ENCODE results near the gene BSND. TPM values are rescaled to one million over a fixed set of nuclear protein-coding genes. Genes with fewer than 3 reads are reported as not detected.
A peak's percentile ranks its signal among the peaks of the same experiment; 100 is the strongest.

The BSND gene
- total RNA-seq (not detected), polyA plus RNA-seq (ENCODE audit: insufficient read length in 2 of 2) (under 1 TPM in 1 of 2 donors, not detected in 1; 0.06 TPM)
- long read RNA-seq, donor 1, result 0 reads
- long read RNA-seq, donor 2, result 0 reads
- long read RNA-seq, donor 3, result 0 reads
- long read RNA-seq, donor 4, result 0 reads

DNA sequence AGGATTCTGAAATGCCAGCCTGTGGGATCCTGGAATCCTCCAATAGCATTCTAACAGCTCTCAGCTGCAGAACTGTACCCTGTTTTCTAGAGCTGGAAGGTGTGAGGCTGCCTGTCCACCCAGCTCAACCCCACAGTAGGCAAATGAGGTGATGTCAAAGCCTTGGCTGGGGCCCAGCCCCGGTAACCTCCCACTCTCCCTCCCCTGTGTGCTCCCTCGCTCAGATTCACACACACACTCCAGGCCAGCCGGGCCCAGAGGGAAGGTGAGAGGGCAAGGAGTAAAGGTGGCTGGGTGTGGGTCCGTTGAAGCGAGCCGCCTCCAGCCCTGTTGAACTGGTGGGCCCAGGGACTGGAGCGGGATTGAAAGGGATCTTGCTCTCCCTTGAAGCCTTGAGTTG, at the start of gene BSND:
Gene BSND (plus strand): TSS at position 257 of the 400 bp plus-strand sequence. CDS start 254 bp downstream, outside the sequence.
- H3K27me3 ChIP-seq (ENCODE audit: control insufficient read depth, insufficient read depth, low read length), result peaks cover 52% of the 10 kb centered on the region
- H3K27ac ChIP-seq (ENCODE audit: low read depth, low read length), result no peak within 1 kb of the TSS
- no peaks in the 10 kb centered on the region for H3K9me3 ChIP-seq (ENCODE audit: control insufficient read depth, insufficient read depth, low read length)
- 93% methylated on average over 4 of the region's 7 CpGs for WGBS (ENCODE audit: insufficient coverage)
- no peaks in the 10 kb centered on the region for H3K36me3 ChIP-seq (ENCODE audit: control insufficient read depth, insufficient read depth, low read length)
- DNase-seq (ENCODE audit: low read depth in 4 of 6, low spot score in 6 of 6), result no peak
- H3K4me1 ChIP-seq (ENCODE audit: control insufficient read depth, insufficient read depth, low read length), result peaks cover 11% of the 10 kb centered on the region
- no peak within 1 kb of the TSS for H3K4me3 ChIP-seq (ENCODE audit: low read depth, low read length)

DNA sequence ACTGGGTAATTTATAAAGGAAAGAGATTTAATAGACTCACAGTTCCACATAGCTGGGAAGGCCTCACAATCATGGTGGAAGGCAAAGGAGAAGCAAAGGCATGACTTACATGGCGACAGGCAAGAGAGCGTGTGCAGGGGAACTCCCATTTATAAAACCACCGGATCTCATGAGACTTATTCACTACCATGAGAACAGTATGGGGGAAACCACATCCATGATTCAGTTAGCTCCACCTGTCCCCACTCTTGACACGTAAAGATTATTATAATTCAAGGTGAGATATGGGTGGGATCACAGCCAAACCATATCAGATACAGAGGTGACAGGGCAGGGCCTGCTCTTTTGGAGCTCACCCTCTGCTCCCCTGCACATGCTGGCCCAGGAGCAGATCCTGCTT, 49.7 kb upstream of the BSND start:
- Histone ChIP-seq H3K27ac (ENCODE audit: low read depth, low read length) (no peak overlapping the region), H3K27me3 (ENCODE audit: control insufficient read depth, insufficient read depth, low read length) (no peaks in the 10 kb centered on the region), H3K4me1 (ENCODE audit: control insufficient read depth, insufficient read depth, low read length) (peaks cover 19% of the 10 kb centered on the region), H3K36me3 (ENCODE audit: control insufficient read depth, insufficient read depth, low read length) (no peaks in the 10 kb centered on the region), H3K9me3 (ENCODE audit: control insufficient read depth, insufficient read depth, low read length) (no peaks in the 10 kb centered on the region), H3K4me3 (ENCODE audit: low read depth, low read length) (no peak overlapping the region)
- DNase-seq (ENCODE audit: low read depth in 4 of 6, low spot score in 6 of 6), result no peak
- WGBS (ENCODE audit: insufficient coverage), result 100% methylated on average over 3 of the region's 4 CpGs

DNA sequence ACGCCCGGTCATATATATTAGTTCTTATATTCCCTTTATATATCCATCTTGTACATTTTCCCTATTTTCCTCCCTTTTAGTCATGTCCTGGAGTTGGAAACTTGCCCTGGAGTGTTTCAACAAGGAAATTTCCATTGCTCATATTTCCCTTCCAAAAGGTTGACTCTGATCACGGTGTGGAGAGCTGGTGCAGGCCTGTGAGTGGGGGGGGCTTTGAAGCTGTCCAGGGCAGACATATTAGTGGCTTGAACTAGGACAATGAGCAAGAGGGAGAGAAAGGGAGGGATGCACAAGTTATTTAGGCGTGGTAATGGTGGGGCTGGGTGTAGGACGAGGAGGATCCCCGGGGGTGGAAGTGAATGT, 48.7 kb upstream of the BSND start:
- peaks cover 19% of the 10 kb centered on the region for H3K4me1 ChIP-seq (ENCODE audit: control insufficient read depth, insufficient read depth, low read length)
- no peak overlapping the region for H3K4me3 ChIP-seq (ENCODE audit: low read depth, low read length)
- DNase-seq (ENCODE audit: low read depth in 4 of 6, low spot score in 6 of 6), result peak in 1 of 6 donors; percentile 28
- H3K27ac ChIP-seq (ENCODE audit: low read depth, low read length), result peak overlapping the region; percentile 82
- no peaks in the 10 kb centered on the region for H3K9me3 ChIP-seq (ENCODE audit: control insufficient read depth, insufficient read depth, low read length)
- H3K36me3 ChIP-seq (ENCODE audit: control insufficient read depth, insufficient read depth, low read length), result no peaks in the 10 kb centered on the region
- no peaks in the 10 kb centered on the region for H3K27me3 ChIP-seq (ENCODE audit: control insufficient read depth, insufficient read depth, low read length)
- 38% methylated on average over 3 of the region's 6 CpGs for WGBS (ENCODE audit: insufficient coverage)

DNA sequence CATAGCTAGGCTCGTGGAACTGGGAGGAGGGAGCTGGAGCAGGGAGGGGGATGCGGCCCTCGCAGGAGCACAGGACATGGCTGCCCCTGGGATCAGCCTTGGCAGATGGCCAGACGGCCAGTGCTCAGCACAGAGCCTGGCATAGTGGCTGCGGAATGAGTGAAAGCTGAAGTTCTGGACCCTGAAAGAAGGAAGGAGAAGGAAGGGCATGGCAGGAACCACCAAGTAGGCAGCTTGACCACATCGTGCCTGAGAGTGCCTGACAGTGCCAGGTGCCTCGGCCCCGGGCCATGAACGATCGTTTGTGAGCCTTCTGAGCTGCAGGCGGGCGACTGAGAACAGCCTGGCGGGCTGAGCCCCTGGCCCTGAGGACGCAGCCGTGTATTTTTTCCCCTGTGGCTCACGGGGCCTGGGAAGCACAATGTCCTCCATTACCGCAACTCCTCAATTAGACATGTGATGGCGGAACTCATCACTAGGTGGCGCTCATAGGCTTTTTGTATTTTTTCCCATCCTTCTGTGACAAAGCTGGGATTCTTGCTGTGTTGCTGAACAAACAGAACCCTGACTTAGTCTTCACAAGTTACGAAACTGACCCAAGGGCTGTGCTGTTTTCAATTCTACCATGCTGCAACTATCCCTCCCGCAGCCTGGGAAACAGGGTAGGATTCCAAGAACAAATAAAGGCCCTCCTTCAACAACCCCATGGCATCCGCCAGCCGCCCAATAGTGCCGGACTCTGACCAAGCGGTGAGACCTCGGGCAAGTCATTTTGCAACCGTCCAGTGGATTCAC, 48.2 kb upstream of the BSND start:
- peak; percentile 80 to 96 (median 88) for DNase-seq (ENCODE audit: low read depth in 4 of 6, low spot score in 6 of 6)
- Histone ChIP-seq H3K27ac (ENCODE audit: low read depth, low read length) (peak overlapping the region; percentile 82), H3K4me1 (ENCODE audit: control insufficient read depth, insufficient read depth, low read length) (peaks cover 14% of the 10 kb centered on the region), H3K36me3 (ENCODE audit: control insufficient read depth, insufficient read depth, low read length) (no peaks in the 10 kb centered on the region), H3K27me3 (ENCODE audit: control insufficient read depth, insufficient read depth, low read length) (no peaks in the 10 kb centered on the region), H3K4me3 (ENCODE audit: low read depth, low read length) (no peak overlapping the region), H3K9me3 (ENCODE audit: control insufficient read depth, insufficient read depth, low read length) (no peaks in the 10 kb centered on the region)
- 14% methylated on average over 23 of the region's 27 CpGs for WGBS (ENCODE audit: insufficient coverage)

DNA sequence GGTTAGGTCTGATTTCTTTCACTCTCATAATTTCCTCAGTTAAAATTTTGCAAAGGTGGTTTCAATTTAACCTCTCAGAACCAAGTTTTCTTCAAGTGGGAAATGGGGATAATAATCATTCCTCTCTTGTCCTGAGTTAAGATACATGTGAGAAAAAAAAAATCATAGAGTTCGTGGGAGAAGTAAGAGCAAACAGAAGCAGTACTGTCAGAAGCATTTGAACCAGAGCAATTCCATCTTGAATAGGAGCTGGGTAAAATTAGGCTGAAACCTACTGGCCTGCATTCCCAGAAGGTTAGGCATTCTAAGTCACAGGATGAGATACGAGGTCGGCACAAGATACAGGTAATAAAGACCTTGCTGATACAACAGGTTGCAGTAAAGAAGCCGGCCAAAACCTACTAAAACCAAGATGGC, 46.9 kb upstream of the BSND start:
- 93% methylated on average over 3 of the region's 4 CpGs for WGBS (ENCODE audit: insufficient coverage)
- no peak overlapping the region for H3K4me3 ChIP-seq (ENCODE audit: low read depth, low read length)

DNA sequence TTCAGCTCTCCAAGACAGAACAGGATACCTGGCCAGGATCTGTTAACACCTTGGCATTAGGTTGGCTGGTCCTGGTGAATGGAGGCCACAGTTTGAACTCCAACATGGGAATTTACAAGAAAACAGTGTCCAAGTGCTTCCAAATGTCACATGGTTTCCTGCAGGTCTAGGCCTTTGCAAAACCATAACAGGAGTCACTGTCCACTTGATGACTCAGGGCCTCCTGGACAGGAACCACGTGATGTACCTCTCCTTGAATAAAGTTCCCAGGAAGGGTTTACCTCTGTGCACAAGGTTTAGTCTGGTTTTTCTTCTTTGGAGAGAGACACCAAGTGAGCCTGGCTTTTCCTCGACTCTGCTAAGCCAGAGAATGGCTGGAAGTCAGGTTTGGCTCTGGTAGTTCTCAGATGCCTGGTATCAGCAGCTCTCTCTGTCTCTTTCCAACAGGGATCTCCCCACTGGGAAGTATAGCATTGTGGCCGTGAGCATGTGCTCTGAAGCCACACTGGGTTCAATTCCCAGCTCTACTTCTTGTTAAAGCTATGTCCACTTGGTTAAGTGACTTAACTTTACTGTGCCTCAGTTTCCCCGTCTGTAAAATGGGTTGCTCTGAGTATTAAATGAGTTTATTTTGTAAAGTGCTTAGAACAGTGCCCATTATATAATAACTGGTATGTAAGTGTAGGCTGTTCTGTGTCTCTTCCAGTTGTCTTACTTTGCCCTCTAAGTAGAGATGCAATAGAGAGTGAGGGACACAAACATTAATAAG, 45.6 kb upstream of the BSND start:
- Histone ChIP-seq H3K4me3 (ENCODE audit: low read depth, low read length) (no peak overlapping the region), H3K27ac (ENCODE audit: low read depth, low read length) (no peak overlapping the region), H3K4me1 (ENCODE audit: control insufficient read depth, insufficient read depth, low read length) (peaks cover 14% of the 10 kb centered on the region), H3K36me3 (ENCODE audit: control insufficient read depth, insufficient read depth, low read length) (no peaks in the 10 kb centered on the region), H3K9me3 (ENCODE audit: control insufficient read depth, insufficient read depth, low read length) (no peaks in the 10 kb centered on the region), H3K27me3 (ENCODE audit: control insufficient read depth, insufficient read depth, low read length) (no peaks in the 10 kb centered on the region)
- WGBS (ENCODE audit: insufficient coverage), result 92% methylated on average over 3 of the region's 4 CpGs
- DNase-seq (ENCODE audit: low read depth in 4 of 6, low spot score in 6 of 6), result no peak

More for the DNA sequence above, 46.9 kb upstream of the BSND start:
- Histone ChIP-seq H3K9me3 (ENCODE audit: control insufficient read depth, insufficient read depth, low read length) (no peaks in the 10 kb centered on the region), H3K27ac (ENCODE audit: low read depth, low read length) (no peak overlapping the region), H3K27me3 (ENCODE audit: control insufficient read depth, insufficient read depth, low read length) (no peaks in the 10 kb centered on the region), H3K36me3 (ENCODE audit: control insufficient read depth, insufficient read depth, low read length) (no peaks in the 10 kb centered on the region), H3K4me1 (ENCODE audit: control insufficient read depth, insufficient read depth, low read length) (peaks cover 14% of the 10 kb centered on the region)
- DNase-seq (ENCODE audit: low read depth in 4 of 6, low spot score in 6 of 6), result no peak

DNA sequence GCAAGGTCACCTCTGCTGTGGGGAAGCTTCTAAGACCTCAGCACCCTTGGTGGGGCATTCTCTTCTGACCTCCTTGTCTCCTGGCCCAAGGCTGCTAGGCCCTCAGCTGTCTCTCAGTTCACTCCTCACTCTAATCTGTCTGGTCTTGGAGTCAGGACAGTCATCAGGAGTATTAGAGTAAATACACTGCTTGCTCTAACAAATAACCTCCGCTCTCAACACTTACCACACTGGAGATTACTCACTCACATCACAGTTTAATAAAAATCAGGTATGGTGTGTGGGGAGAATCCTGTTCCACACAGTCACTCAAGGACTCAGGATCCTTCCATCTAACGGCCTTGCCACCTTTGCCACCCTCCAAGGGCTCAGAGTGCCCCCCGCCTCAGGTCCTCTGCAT, 44.9 kb upstream of the BSND start:
- Histone ChIP-seq H3K4me3 (ENCODE audit: low read depth, low read length) (no peak overlapping the region), H3K36me3 (ENCODE audit: control insufficient read depth, insufficient read depth, low read length) (no peaks in the 10 kb centered on the region), H3K4me1 (ENCODE audit: control insufficient read depth, insufficient read depth, low read length) (peaks cover 14% of the 10 kb centered on the region), H3K27ac (ENCODE audit: low read depth, low read length) (no peak overlapping the region), H3K9me3 (ENCODE audit: control insufficient read depth, insufficient read depth, low read length) (no peaks in the 10 kb centered on the region), H3K27me3 (ENCODE audit: control insufficient read depth, insufficient read depth, low read length) (no peaks in the 10 kb centered on the region)
- no peak for DNase-seq (ENCODE audit: low read depth in 4 of 6, low spot score in 6 of 6)
- WGBS (ENCODE audit: insufficient coverage), result 100% methylated on average over 1 of the region's 3 CpGs

DNA sequence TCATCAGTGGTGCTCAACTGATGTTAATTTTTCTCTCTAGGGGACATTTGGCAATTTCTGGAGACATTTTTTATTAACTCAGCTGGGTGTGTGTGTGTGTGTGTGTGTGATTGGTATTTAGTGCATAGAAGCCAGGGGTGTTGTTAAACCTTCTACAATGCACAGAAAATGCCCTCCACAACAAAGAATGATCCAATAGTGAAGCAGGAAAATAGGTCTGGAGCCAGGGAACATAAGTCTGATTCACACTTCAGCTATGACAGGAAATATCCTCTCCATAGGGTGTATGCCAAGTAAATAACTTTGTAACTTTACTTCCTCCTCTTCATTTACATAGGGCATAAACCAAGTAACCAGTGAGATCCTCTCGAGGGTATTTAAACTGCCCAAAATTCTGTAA, 43.4 kb upstream of the BSND start:
- no peak overlapping the region for H3K27ac ChIP-seq (ENCODE audit: low read depth, low read length)
- H3K4me3 ChIP-seq (ENCODE audit: low read depth, low read length), result no peak overlapping the region

DNA sequence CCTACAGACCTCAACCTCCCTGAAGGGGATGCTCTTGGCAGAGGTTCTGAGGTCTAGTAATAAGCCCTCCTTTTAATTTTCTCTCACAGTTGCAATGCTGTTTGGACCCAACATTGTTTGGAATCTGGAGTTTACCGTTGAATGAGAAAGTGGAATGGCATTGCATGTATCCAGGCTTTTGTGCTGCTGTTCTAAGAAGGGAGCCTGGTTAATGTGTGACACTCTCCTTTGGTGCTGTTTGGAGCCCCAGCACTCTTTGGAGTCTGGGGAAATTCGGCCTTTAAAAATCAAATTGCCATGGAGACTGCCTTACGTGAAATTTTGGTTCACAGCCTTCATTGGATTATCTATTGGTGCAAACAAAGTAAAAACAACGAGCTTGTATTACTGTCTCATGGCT, 42.0 kb upstream of the BSND start:
- no peaks in the 10 kb centered on the region for H3K27me3 ChIP-seq (ENCODE audit: control insufficient read depth, insufficient read depth, low read length)
- H3K36me3 ChIP-seq (ENCODE audit: control insufficient read depth, insufficient read depth, low read length), result no peaks in the 10 kb centered on the region
- no peak overlapping the region for H3K4me3 ChIP-seq (ENCODE audit: low read depth, low read length)
- no peaks in the 10 kb centered on the region for H3K4me1 ChIP-seq (ENCODE audit: control insufficient read depth, insufficient read depth, low read length)
- no peak for DNase-seq (ENCODE audit: low read depth in 4 of 6, low spot score in 6 of 6)
- H3K27ac ChIP-seq (ENCODE audit: low read depth, low read length), result no peak overlapping the region
- no peaks in the 10 kb centered on the region for H3K9me3 ChIP-seq (ENCODE audit: control insufficient read depth, insufficient read depth, low read length)
- WGBS (ENCODE audit: insufficient coverage), result 49% methylated on average over 3 of the region's 4 CpGs

More for the DNA sequence above, 43.4 kb upstream of the BSND start:
- no peaks in the 10 kb centered on the region for H3K9me3 ChIP-seq (ENCODE audit: control insufficient read depth, insufficient read depth, low read length)
- H3K4me1 ChIP-seq (ENCODE audit: control insufficient read depth, insufficient read depth, low read length), result peaks cover 8% of the 10 kb centered on the region
- no peaks in the 10 kb centered on the region for H3K36me3 ChIP-seq (ENCODE audit: control insufficient read depth, insufficient read depth, low read length)
- no CpG with 5 or more reads among the region's 1 CpG for WGBS (ENCODE audit: insufficient coverage)
- DNase-seq (ENCODE audit: low read depth in 4 of 6, low spot score in 6 of 6), result no peak
- no peaks in the 10 kb centered on the region for H3K27me3 ChIP-seq (ENCODE audit: control insufficient read depth, insufficient read depth, low read length)
